ENCODE results near the gene VTI1A. TPM values are rescaled to one million over a fixed set of nuclear protein-coding genes. Genes with fewer than 3 reads are reported as not detected.

The VTI1A gene
- total and polyA plus RNA-seq, 4 donors: 23.5 to 46.7 (median 34.3) TPM

GRCh38 chr10:112771733-112772132 lies 324.7 kb downstream of the VTI1A start:
- peaks cover 2% of the 10 kb centered on the region for H3K9me3 ChIP-seq (ENCODE audit: control insufficient read depth, insufficient read depth, low read length)
- DNase-seq (ENCODE audit: low read depth in 4 of 6, low spot score in 6 of 6): no peak
- H3K27ac ChIP-seq (ENCODE audit: low read depth, low read length): no peak overlapping the region
- H3K4me3 ChIP-seq (ENCODE audit: low read depth, low read length): no peak overlapping the region
- peaks cover 11% of the 10 kb centered on the region for H3K4me1 ChIP-seq (ENCODE audit: control insufficient read depth, insufficient read depth, low read length)
- no peaks in the 10 kb centered on the region for H3K27me3 ChIP-seq (ENCODE audit: control insufficient read depth, insufficient read depth, low read length)
- WGBS (ENCODE audit: insufficient coverage): no CpG with 5 or more reads among the region's 3 CpGs
- H3K36me3 ChIP-seq (ENCODE audit: control insufficient read depth, insufficient read depth, low read length): no peaks in the 10 kb centered on the region

- DNase-seq (ENCODE audit: low read depth in 4 of 6, low spot score in 6 of 6): no peak
- WGBS (ENCODE audit: insufficient coverage): 96% methylated on average over 3 of the region's 3 CpGs
- H3K36me3 ChIP-seq (ENCODE audit: control insufficient read depth, insufficient read depth, low read length): no peaks in the 10 kb centered on the region
- no peaks in the 10 kb centered on the region for H3K27me3 ChIP-seq (ENCODE audit: control insufficient read depth, insufficient read depth, low read length)
- H3K4me1 ChIP-seq (ENCODE audit: control insufficient read depth, insufficient read depth, low read length): peaks cover 17% of the 10 kb centered on the region
- peaks cover 2% of the 10 kb centered on the region for H3K9me3 ChIP-seq (ENCODE audit: control insufficient read depth, insufficient read depth, low read length)
- no peak overlapping the region for H3K4me3 ChIP-seq (ENCODE audit: low read depth, low read length)
- no peak overlapping the region for H3K27ac ChIP-seq (ENCODE audit: low read depth, low read length)
These were observed 326.8 kb downstream of the VTI1A start for GRCh38 chr10:112773783-112774182.

- H3K27ac ChIP-seq (ENCODE audit: low read depth, low read length): no peak overlapping the region
- WGBS (ENCODE audit: insufficient coverage): no CpG with 5 or more reads among the region's 1 CpG
- H3K9me3 ChIP-seq (ENCODE audit: control insufficient read depth, insufficient read depth, low read length): peaks cover 2% of the 10 kb centered on the region
- no peaks in the 10 kb centered on the region for H3K36me3 ChIP-seq (ENCODE audit: control insufficient read depth, insufficient read depth, low read length)
- peaks cover 17% of the 10 kb centered on the region for H3K4me1 ChIP-seq (ENCODE audit: control insufficient read depth, insufficient read depth, low read length)
- no peak for DNase-seq (ENCODE audit: low read depth in 4 of 6, low spot score in 6 of 6)
- H3K4me3 ChIP-seq (ENCODE audit: low read depth, low read length): no peak overlapping the region
- H3K27me3 ChIP-seq (ENCODE audit: control insufficient read depth, insufficient read depth, low read length): no peaks in the 10 kb centered on the region
These were observed 327.2 kb downstream of the VTI1A start for GRCh38 chr10:112774210-112774609.

- Histone ChIP-seq H3K27me3 (ENCODE audit: control insufficient read depth, insufficient read depth, low read length) (no peaks in the 10 kb centered on the region), H3K27ac (ENCODE audit: low read depth, low read length) (no peak overlapping the region), H3K36me3 (ENCODE audit: control insufficient read depth, insufficient read depth, low read length) (no peaks in the 10 kb centered on the region), H3K4me3 (ENCODE audit: low read depth, low read length) (no peak overlapping the region), H3K4me1 (ENCODE audit: control insufficient read depth, insufficient read depth, low read length) (peaks cover 17% of the 10 kb centered on the region), H3K9me3 (ENCODE audit: control insufficient read depth, insufficient read depth, low read length) (peaks cover 2% of the 10 kb centered on the region)
- WGBS (ENCODE audit: insufficient coverage): 46% methylated on average over 4 of the region's 10 CpGs
- peak in 2 of 6 donors; percentile 47 to 52 for DNase-seq (ENCODE audit: low read depth in 4 of 6, low spot score in 6 of 6)
These were observed 327.8 kb downstream of the VTI1A start for GRCh38 chr10:112774798-112775197.

GRCh38 chr10:112775381-112775780 lies 328.4 kb downstream of the VTI1A start:
- Histone ChIP-seq H3K27me3 (ENCODE audit: control insufficient read depth, insufficient read depth, low read length) (no peaks in the 10 kb centered on the region), H3K4me3 (ENCODE audit: low read depth, low read length) (no peak overlapping the region), H3K4me1 (ENCODE audit: control insufficient read depth, insufficient read depth, low read length) (peaks cover 17% of the 10 kb centered on the region), H3K27ac (ENCODE audit: low read depth, low read length) (no peak overlapping the region), H3K36me3 (ENCODE audit: control insufficient read depth, insufficient read depth, low read length) (no peaks in the 10 kb centered on the region), H3K9me3 (ENCODE audit: control insufficient read depth, insufficient read depth, low read length) (peaks cover 2% of the 10 kb centered on the region)
- no CpG with 5 or more reads among the region's 2 CpGs for WGBS (ENCODE audit: insufficient coverage)
- peak in 1 of 6 donors; percentile 34 for DNase-seq (ENCODE audit: low read depth in 4 of 6, low spot score in 6 of 6)

GRCh38 chr10:112775892-112776674 lies 329.1 kb downstream of the VTI1A start:
- peaks cover 17% of the 10 kb centered on the region for H3K4me1 ChIP-seq (ENCODE audit: control insufficient read depth, insufficient read depth, low read length)
- no peak overlapping the region for H3K4me3 ChIP-seq (ENCODE audit: low read depth, low read length)
- H3K27me3 ChIP-seq (ENCODE audit: control insufficient read depth, insufficient read depth, low read length): no peaks in the 10 kb centered on the region
- peak overlapping the region; percentile 54 for H3K27ac ChIP-seq (ENCODE audit: low read depth, low read length)
- peak; percentile 56 to 91 (median 80) for DNase-seq (ENCODE audit: low read depth in 4 of 6, low spot score in 6 of 6)
- peaks cover 2% of the 10 kb centered on the region for H3K9me3 ChIP-seq (ENCODE audit: control insufficient read depth, insufficient read depth, low read length)
- H3K36me3 ChIP-seq (ENCODE audit: control insufficient read depth, insufficient read depth, low read length): no peaks in the 10 kb centered on the region
- WGBS (ENCODE audit: insufficient coverage): 19% methylated on average over 11 of the region's 14 CpGs

GRCh38 chr10:112778579-112778978 lies 331.6 kb downstream of the VTI1A start:
- Histone ChIP-seq H3K4me1 (ENCODE audit: control insufficient read depth, insufficient read depth, low read length) (peaks cover 19% of the 10 kb centered on the region), H3K27me3 (ENCODE audit: control insufficient read depth, insufficient read depth, low read length) (no peaks in the 10 kb centered on the region), H3K9me3 (ENCODE audit: control insufficient read depth, insufficient read depth, low read length) (no peaks in the 10 kb centered on the region), H3K4me3 (ENCODE audit: low read depth, low read length) (no peak overlapping the region), H3K27ac (ENCODE audit: low read depth, low read length) (no peak overlapping the region), H3K36me3 (ENCODE audit: control insufficient read depth, insufficient read depth, low read length) (no peaks in the 10 kb centered on the region)
- no peak for DNase-seq (ENCODE audit: low read depth in 4 of 6, low spot score in 6 of 6)

GRCh38 chr10:112779025-112779770 lies 332.2 kb downstream of the VTI1A start:
- Histone ChIP-seq H3K27ac (ENCODE audit: low read depth, low read length) (no peak overlapping the region), H3K36me3 (ENCODE audit: control insufficient read depth, insufficient read depth, low read length) (no peaks in the 10 kb centered on the region), H3K4me1 (ENCODE audit: control insufficient read depth, insufficient read depth, low read length) (peaks cover 19% of the 10 kb centered on the region), H3K27me3 (ENCODE audit: control insufficient read depth, insufficient read depth, low read length) (no peaks in the 10 kb centered on the region), H3K9me3 (ENCODE audit: control insufficient read depth, insufficient read depth, low read length) (no peaks in the 10 kb centered on the region), H3K4me3 (ENCODE audit: low read depth, low read length) (no peak overlapping the region)
- no peak for DNase-seq (ENCODE audit: low read depth in 4 of 6, low spot score in 6 of 6)
- 96% methylated on average over 3 of the region's 7 CpGs for WGBS (ENCODE audit: insufficient coverage)

GRCh38 chr10:112782200-112782907 lies 335.3 kb downstream of the VTI1A start:
- no peak for DNase-seq (ENCODE audit: low read depth in 4 of 6, low spot score in 6 of 6)
- H3K27ac ChIP-seq (ENCODE audit: low read depth, low read length): no peak overlapping the region
- 89% methylated on average over 12 of the region's 18 CpGs for WGBS (ENCODE audit: insufficient coverage)
- H3K4me1 ChIP-seq (ENCODE audit: control insufficient read depth, insufficient read depth, low read length): peaks cover 12% of the 10 kb centered on the region
- no peak overlapping the region for H3K4me3 ChIP-seq (ENCODE audit: low read depth, low read length)
- no peaks in the 10 kb centered on the region for H3K9me3 ChIP-seq (ENCODE audit: control insufficient read depth, insufficient read depth, low read length)
- no peaks in the 10 kb centered on the region for H3K27me3 ChIP-seq (ENCODE audit: control insufficient read depth, insufficient read depth, low read length)
- H3K36me3 ChIP-seq (ENCODE audit: control insufficient read depth, insufficient read depth, low read length): no peaks in the 10 kb centered on the region

All from spinal cord (tissue), 10 donors.